ENCODE results near the gene MX2.

The MX2 gene

DNA sequence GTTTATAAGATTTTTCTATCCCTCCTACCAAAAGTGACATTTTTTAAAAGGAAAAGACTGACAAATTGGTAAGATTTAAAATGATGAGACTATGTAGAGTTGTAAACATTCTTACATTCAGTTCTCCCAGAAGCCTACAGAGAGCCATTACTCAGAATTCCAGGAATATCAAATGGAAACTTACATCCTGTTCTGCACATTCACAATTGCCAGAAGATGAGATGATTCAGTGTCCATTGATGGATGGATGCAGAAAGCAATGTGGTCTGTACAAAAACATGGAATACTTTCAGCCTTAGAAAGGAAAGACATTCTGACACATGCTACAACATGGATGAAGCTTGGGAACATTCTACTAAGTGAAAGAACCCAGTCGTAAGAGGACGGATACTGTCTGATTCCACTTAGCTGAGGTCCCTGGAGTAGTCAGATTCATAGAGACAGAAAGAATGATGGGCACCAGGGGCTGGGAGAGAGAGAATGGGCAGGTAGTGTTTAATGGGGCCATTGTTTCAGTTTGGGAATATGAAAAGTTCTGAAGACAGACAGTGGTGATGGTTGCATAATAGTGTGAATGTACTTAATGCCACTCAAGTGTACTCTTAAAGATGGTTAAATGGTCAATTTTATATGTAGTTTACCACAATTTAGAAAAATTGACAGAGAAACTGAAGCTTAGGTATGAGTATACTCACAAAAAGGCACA lies 80.8 kb downstream of the MX2 start:
- no peak for DNase-seq

- DNase-seq, result no peak
Measured at GRCh38 chr21:41443562-41443961, 81.7 kb downstream of the MX2 start.

GRCh38 chr21:41444703-41445464 lies 83.1 kb downstream of the MX2 start:
- DNase-seq, result no peak

- no peak for DNase-seq
Measured at GRCh38 chr21:41445465-41445862, 83.6 kb downstream of the MX2 start.

GRCh38 chr21:41446586-41446985 lies 84.8 kb downstream of the MX2 start:
- DNase-seq, result no peak

- DNase-seq, result no peak
Measured at GRCh38 chr21:41447356-41447755, 85.5 kb downstream of the MX2 start.

- DNase-seq, result no peak
Measured at GRCh38 chr21:41449613-41450012, 87.8 kb downstream of the MX2 start.

DNA sequence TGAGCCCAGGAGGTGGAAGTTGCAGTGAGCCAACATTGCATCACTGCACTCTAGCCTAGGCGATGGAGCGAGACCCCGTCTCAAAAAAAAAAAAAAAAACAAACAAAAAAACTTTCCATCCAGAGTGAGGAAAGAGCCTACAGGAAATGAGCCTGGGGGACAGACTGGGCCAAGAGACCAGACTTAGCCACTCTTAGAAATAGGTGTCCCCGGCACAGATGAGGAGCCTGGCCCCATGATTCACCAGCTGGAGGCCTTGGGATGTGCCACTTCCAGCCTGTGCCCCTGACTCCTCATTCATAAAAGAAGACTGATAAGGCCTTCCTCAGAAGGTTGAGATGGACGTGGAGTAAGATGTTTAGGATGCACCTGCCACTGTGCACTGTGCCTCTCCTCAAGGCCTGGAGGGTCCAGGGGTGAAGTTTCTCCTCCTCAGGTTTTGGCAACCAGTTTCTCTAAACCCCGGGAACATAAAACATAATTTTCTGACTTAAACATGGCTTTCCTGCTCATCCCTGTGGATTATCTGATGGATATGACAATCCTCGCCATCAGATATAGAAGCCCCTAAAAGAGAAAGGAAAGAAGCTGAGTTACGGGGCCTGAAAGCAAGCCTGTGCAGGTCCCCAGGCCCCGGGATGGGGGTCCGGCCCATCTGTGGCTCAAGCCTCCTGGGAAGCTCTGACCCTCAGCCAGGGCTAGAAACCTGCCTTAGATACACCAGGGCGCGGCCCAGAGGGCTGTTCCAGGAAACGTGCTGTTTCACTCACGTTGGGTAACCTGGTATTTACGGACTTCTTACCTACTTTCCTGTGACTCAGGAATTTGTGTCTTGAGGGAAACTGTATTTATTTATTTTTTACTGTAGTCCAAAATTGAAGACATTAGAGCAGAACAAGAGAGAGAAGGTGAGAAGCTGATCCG lies 90.2 kb downstream of the MX2 start:
- no peak for DNase-seq

- no peak for DNase-seq
Measured at GRCh38 chr21:41453198-41453597, 91.4 kb downstream of the MX2 start.

- DNase-seq, result no peak
Measured at GRCh38 chr21:41453761-41454160, 91.9 kb downstream of the MX2 start.

DNA sequence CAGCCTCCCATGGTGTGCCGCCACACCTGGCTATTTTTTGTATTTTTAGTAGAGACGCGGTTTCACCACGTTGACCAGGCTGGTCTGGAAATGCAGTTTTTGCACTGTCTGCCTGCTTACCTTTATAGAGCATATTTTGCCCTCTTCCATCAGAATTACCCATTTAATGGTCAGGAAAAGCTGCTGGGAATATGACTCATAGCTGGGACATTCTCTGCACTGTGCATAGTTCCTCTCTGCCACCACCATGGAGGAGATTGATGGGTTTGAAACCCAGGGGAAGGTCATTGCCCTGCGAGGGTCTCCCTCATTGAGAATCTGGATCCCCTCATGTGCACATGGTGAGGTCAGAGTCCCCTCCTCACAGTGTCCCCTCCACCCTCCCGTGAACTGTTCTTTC lies 96.3 kb downstream of the MX2 start:
- no peak for DNase-seq

DNA sequence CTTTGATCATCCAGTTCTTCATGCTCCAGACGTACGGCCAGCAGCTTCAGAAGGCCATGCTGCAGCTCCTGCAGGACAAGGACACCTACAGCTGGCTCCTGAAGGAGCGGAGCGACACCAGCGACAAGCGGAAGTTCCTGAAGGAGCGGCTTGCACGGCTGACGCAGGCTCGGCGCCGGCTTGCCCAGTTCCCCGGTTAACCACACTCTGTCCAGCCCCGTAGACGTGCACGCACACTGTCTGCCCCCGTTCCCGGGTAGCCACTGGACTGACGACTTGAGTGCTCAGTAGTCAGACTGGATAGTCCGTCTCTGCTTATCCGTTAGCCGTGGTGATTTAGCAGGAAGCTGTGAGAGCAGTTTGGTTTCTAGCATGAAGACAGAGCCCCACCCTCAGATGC lies 96.7 kb downstream of the MX2 start:
- no peak for DNase-seq

All from hematopoietic multipotent progenitor cell treated with erythropoietin and hydrocortisone succinate and interleukin-3 and kit ligand, for 8 days (in vitro differentiated cells).